HEK293T (cell line): ENCODE measurements around the gene IL1RAPL1.

Source experiments
- ELF4 ChIP-seq: fragments of 450-650 bp; IDR thresholded peaks from 2 replicates; pipeline ENCODE4 v1.6.1; 2017; ENCODE audit warnings: antibody characterized with exemption
- FOXK2 ChIP-seq: fragments of 450-650 bp; IDR thresholded peaks from 2 replicates; pipeline ENCODE4 v1.6.1; 2016; ENCODE audit warnings: mild to moderate bottlenecking

DNA sequence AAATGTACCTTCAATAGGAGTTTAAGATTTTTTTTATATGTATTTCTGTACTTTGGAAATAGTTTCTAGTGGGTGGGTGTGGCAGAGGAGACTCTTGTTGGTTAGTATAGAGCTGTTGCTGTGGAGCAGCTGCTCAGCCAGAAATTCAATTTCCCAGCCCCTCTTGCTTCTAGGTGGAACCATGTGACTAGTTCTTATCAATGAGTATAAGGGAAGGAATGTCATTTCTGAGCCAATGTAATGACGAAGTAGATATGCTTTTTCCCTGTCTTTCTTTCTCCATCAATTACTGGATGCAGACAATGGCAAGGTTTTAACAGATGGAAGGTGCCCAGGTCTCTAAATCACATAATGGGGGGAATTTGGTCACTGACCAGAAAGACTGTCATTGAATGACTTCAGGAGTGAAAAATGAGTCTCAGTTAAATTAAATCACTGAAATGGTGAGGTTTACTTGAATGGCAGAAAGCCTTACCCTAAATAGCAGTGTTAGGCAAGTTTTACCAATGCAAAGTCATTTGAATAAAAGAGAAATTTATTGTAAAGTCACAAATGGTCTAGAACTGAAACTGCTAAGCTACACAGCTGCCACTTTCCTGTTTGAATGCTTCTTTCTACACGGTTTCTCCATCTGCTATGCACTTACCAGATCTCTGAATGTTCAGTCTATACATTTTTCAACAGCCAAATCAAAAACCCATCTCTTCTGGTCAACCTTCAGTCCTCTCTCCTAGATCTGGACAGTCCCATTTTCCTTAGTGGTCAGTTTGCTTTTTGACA lies 832.7 kb downstream of the IL1RAPL1 start:
- no peak for TF ChIP-seq FOXK2
- TF ChIP-seq ELF4 = no peak
